HCT116 (cell line): ENCODE data around the gene HOXD11. TPM values are rescaled to one million over a fixed set of nuclear protein-coding genes. Genes with fewer than 3 reads are reported as not detected.

Source experiments
- ATAC-seq: fragments of 200-7000 bp; cut with Tn5 transposase; 2 replicates; pipeline ENCODE4 v1.9.1; 2020; ENCODE audit warnings: mild to moderate bottlenecking, moderate library complexity
- BruUV-seq: library from RNA; stranded (reverse); fragments of 400-500 nt; replicated peaks from 2 replicates; lab custom pipeline; 2021; lab: Mats Ljungman, UMichigan
- CTCF ChIA-PET: fragments of 300-600 bp; sonication (Branson Sonifier 250); formaldehyde crosslinking; loops from one replicate; lab custom pipeline; 2021; ENCODE audit warnings: antibody characterized with exemption; lab: Charles Lee
- POLR2A ChIA-PET: fragments of 300-600, 350-600 bp; sonication (Branson Sonifier 250); formaldehyde crosslinking; loops from one replicate; lab custom pipeline; 2021; ENCODE audit warnings: antibody characterized with exemption; lab: Charles Lee
- RAD21 ChIA-PET, 2 experiments: fragments of 300-600 bp; sonication (Branson Sonifier 250); formaldehyde crosslinking; loops; one replicate each; lab custom pipeline; 2023; ENCODE audit warnings: low total read pairs in 2 of 2; ENCODE audit not compliant: uncharacterized antibody in 2 of 2, unreplicated experiment in 2 of 2, low non-redundant PET in 1 of 2; lab: Charles Lee
- DNase-seq: peaks from one replicate; pipeline ENCODE4 v3.0.0-alpha.2; 2010; ENCODE audit warnings: low read depth, low spot score
- H2AFZ ChIP-seq: fragments of 200-600 bp; shearing (Covaris generic), sonication (generic); 2 replicates; pipeline ENCODE4 v1.6.1; 2017; ENCODE audit warnings: low read depth, mixed run types, mixed read lengths, antibody characterized with exemption, low read length; ENCODE audit not compliant: poor library complexity, severe bottlenecking
- H3K27ac ChIP-seq: 2 replicates; pipeline ENCODE4 v1.5.1; 2012; ENCODE audit warnings: low read depth, low read length
- H3K27me3 ChIP-seq: fragments of 200-600 bp; sonication (generic); 2 replicates; pipeline ENCODE4 v1.6.1; 2016; ENCODE audit warnings: mixed run types, low read length, mixed read lengths; ENCODE audit not compliant: insufficient read depth
- H3K36me3 ChIP-seq, 2 experiments: fragments of 200-500 bp in 1 of 2; fragments of 200-600 bp in 1 of 2; sonication (Bioruptor generic) in 1 of 2; sonication (generic) in 1 of 2; 2 replicates each; pipeline versions ENCODE4 v1.5.1 to v1.6.1; 2014 to 2016; ENCODE audit warnings: low read length in 2 of 2, inconsistent platforms in 1 of 2, mixed read lengths in 1 of 2, mixed run types in 1 of 2; ENCODE audit not compliant: insufficient read depth in 2 of 2, control insufficient read depth in 1 of 2
- H3K4me1 ChIP-seq, 2 experiments: fragments of 200-600 bp in 1 of 2; sonication (generic) in 1 of 2; 2 replicates each; pipeline versions ENCODE4 v1.5.1 to v1.6.1; 2012 to 2017; ENCODE audit warnings: low read length in 2 of 2, inconsistent platforms in 1 of 2, mild to moderate bottlenecking in 1 of 2, mixed read lengths in 1 of 2, mixed run types in 1 of 2, moderate library complexity in 1 of 2; ENCODE audit not compliant: insufficient read depth in 2 of 2, control insufficient read depth in 1 of 2
- H3K4me2 ChIP-seq: fragments of 200-600 bp; sonication (generic); 2 replicates; pipeline ENCODE4 v1.6.1; 2017; ENCODE audit warnings: mixed run types, low read length, mixed read lengths
- H3K4me3 ChIP-seq, 2 experiments: fragments of 200-600 bp in 1 of 2; sonication (generic) in 1 of 2; replicated peaks in 1 of 2; 2 replicates each; pipeline ENCODE4 v1.5.1; 2011 to 2016; ENCODE audit warnings: low read length in 2 of 2, control low read depth in 1 of 2, low read depth in 1 of 2, mild to moderate bottlenecking in 1 of 2, mixed read lengths in 1 of 2, mixed run types in 1 of 2
- H3K79me2 ChIP-seq: fragments of 200-600 bp; sonication (generic); 2 replicates; pipeline ENCODE4 v1.6.1; 2017; ENCODE audit warnings: mild to moderate bottlenecking, mixed run types, low read length, moderate library complexity, mixed read lengths; ENCODE audit not compliant: insufficient read depth
- H3K9ac ChIP-seq: fragments of 200-600 bp; sonication (generic); 2 replicates; pipeline ENCODE4 v1.6.1; 2016; ENCODE audit warnings: low read length, mixed read lengths
- H3K9me2 ChIP-seq: fragments of 200-600 bp; sonication (generic), shearing (Covaris generic); 2 replicates; pipeline ENCODE4 v1.6.1; 2017; ENCODE audit warnings: mixed run types, mild to moderate bottlenecking, moderate library complexity; ENCODE audit not compliant: insufficient read depth
- H3K9me3 ChIP-seq, 2 experiments: fragments of 200-500 bp in 1 of 2; fragments of 200-600 bp in 1 of 2; sonication (Bioruptor generic) in 1 of 2; sonication (generic) in 1 of 2; 2 replicates each; pipeline ENCODE4 v1.6.1; 2014 to 2017; ENCODE audit warnings: low read length in 2 of 2, mixed read lengths in 2 of 2, inconsistent platforms in 1 of 2, low read depth in 1 of 2, mild to moderate bottlenecking in 1 of 2, mixed run types in 1 of 2, moderate library complexity in 1 of 2; ENCODE audit not compliant: control insufficient read depth in 1 of 2, insufficient read depth in 1 of 2
- H4K20me1 ChIP-seq: fragments of 200-600 bp; sonication (generic), shearing (Covaris generic); 2 replicates; pipeline ENCODE4 v1.6.1; 2017; ENCODE audit warnings: mixed run types, mild to moderate bottlenecking, moderate library complexity; ENCODE audit not compliant: insufficient read depth
- ATF3 ChIP-seq: IDR thresholded peaks from 2 replicates; pipeline ENCODE4 v1.6.1; 2012
- CTCF ChIP-seq, 3 experiments: fragments of 200-600 bp in 1 of 3; sonication (generic) in 1 of 3; IDR thresholded peaks in 2 of 3; conservative IDR thresholded peaks in 1 of 3; 2 replicates each; pipeline ENCODE4 v1.5.1; 2012 to 2017; ENCODE audit warnings: low read depth in 2 of 3, low read length in 2 of 3, antibody characterized with exemption in 1 of 3, borderline replicate concordance in 1 of 3, control low read depth in 1 of 3, mild to moderate bottlenecking in 1 of 3, mixed read lengths in 1 of 3, mixed run types in 1 of 3, moderate library complexity in 1 of 3; ENCODE audit not compliant: insufficient read depth in 1 of 3
- FOSL1 ChIP-seq: IDR thresholded peaks from 2 replicates; pipeline ENCODE4 v1.6.1; 2012; ENCODE audit warnings: low read depth
- JUND ChIP-seq: IDR thresholded peaks from 2 replicates; pipeline ENCODE4 v1.6.1; 2012
- SP1 ChIP-seq: IDR thresholded peaks from 2 replicates; pipeline ENCODE4 v1.6.1; 2012; ENCODE audit warnings: low read depth
- TCF7L2 ChIP-seq: IDR thresholded peaks from 2 replicates; pipeline ENCODE4 v1.7.0; 2011; ENCODE audit warnings: borderline replicate concordance, inconsistent platforms; ENCODE audit not compliant: insufficient read depth, insufficient read length; ENCODE audit errors: extremely low read depth
- YY1 ChIP-seq: IDR thresholded peaks from 2 replicates; pipeline ENCODE4 v1.6.1; 2011; ENCODE audit warnings: low read length, low read depth, moderate library complexity, mild to moderate bottlenecking; ENCODE audit not compliant: insufficient replicate concordance; ENCODE audit errors: extremely low read depth
- ZNF274 ChIP-seq: fragments of 200-500 bp; sonication (Bioruptor generic); IDR thresholded peaks from 2 replicates; pipeline ENCODE4 v1.6.1; 2014; ENCODE audit warnings: mild to moderate bottlenecking, low read depth, low read length, inconsistent platforms
- intact Hi-C: fragments of 100-400 bp; cut with micrococcal nuclease; formaldehyde crosslinking; loops from 2 replicates; pipeline ENCODE4 v1.10.0; 2022
- total RNA-seq: library from RNA; stranded (reverse); gene quantifications from one replicate; pipeline ENCODE4 v1.2.1, GENCODE V29; 2021; ENCODE audit not compliant: unreplicated experiment
- TF ChIP-seq, protein P1 (sequence below): IDR thresholded peaks from 2 replicates; pipeline ENCODE4 v1.6.1; 2012; ENCODE audit warnings: low read depth

The HOXD11 gene
- total RNA-seq, 1 experiment from 2014 or later, result not detected

- no TSS peak for BruUV-seq
- ChIA-PET CTCF (no interaction called here), POLR2A (no interaction called here), RAD21 (no interaction called here)
- Histone ChIP-seq H3K4me3 (no peak overlapping the region), H3K79me2 (no peaks in the 10 kb centered on the region), H4K20me1 (no peaks in the 10 kb centered on the region), H3K27ac (no peak overlapping the region), H3K9me2 (no peaks in the 10 kb centered on the region), H3K4me1 (peaks cover 0 to 12% of the 10 kb centered on the region in 2 experiments; a peak in 1 of 4 replicates), H3K4me2 (no peak overlapping the region), H3K9me3 (no peaks in the 10 kb centered on the region), H3K9ac (no peak overlapping the region), H2AFZ (no peak overlapping the region), H3K36me3 (no peaks in the 10 kb centered on the region), H3K27me3 (no peaks in the 10 kb centered on the region)
- intact Hi-C loops, result no loop called here
- no peak for DNase-seq
- ATAC-seq, result no peak
- TF ChIP-seq ATF3 (no peak), YY1 (no peak), SP1 (no peak), FOSL1 (no peak), ZNF274 (no peak), CTCF (IDR thresholded peaks at IDR 0.05 in 2 of 3, conservative IDR thresholded peaks at IDR 0.05 in 1 of 3; ENCODE audit: borderline replicate concordance in 1 of 3, insufficient read depth in 1 of 3, low read depth in 2 of 3, low read length in 2 of 3) (no peak), TCF7L2 (no peak), JUND (no peak)
- TF ChIP-seq, protein P1, sequence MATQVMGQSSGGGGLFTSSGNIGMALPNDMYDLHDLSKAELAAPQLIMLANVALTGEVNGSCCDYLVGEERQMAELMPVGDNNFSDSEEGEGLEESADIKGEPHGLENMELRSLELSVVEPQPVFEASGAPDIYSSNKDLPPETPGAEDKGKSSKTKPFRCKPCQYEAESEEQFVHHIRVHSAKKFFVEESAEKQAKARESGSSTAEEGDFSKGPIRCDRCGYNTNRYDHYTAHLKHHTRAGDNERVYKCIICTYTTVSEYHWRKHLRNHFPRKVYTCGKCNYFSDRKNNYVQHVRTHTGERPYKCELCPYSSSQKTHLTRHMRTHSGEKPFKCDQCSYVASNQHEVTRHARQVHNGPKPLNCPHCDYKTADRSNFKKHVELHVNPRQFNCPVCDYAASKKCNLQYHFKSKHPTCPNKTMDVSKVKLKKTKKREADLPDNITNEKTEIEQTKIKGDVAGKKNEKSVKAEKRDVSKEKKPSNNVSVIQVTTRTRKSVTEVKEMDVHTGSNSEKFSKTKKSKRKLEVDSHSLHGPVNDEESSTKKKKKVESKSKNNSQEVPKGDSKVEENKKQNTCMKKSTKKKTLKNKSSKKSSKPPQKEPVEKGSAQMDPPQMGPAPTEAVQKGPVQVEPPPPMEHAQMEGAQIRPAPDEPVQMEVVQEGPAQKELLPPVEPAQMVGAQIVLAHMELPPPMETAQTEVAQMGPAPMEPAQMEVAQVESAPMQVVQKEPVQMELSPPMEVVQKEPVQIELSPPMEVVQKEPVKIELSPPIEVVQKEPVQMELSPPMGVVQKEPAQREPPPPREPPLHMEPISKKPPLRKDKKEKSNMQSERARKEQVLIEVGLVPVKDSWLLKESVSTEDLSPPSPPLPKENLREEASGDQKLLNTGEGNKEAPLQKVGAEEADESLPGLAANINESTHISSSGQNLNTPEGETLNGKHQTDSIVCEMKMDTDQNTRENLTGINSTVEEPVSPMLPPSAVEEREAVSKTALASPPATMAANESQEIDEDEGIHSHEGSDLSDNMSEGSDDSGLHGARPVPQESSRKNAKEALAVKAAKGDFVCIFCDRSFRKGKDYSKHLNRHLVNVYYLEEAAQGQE, result no peak
These were observed 8.0 kb downstream of the HOXD11 start for GRCh38 chr2:176114930-176115625.
